Activated naive CD4-positive, alpha-beta T cell treated with anti-CD3 and anti-CD28 coated beads, Interleukin-2, amount 10 ng/mL, durations not matched to agents 7 days and 5 days (primary cell): ENCODE results near the gene HTT.
A peak's percentile ranks its signal among the peaks of the same experiment; 100 is the strongest.
"Not testable (repeated sequence)": the region's sequence is repeated elsewhere in the genome, so short reads cannot be mapped to it uniquely, and the experiment has no call there.

Experiments
- CTCF ChIA-PET: fragments of 350-600 bp; sonication (Branson Sonifier 250); formaldehyde crosslinking; loops from one replicate; lab custom pipeline; 2021; ENCODE audit warnings: antibody characterized with exemption; lab: Charles Lee
- DNase-seq: peaks from one replicate; pipeline ENCODE4 v3.0.0-alpha.2; 2020
- H3K27ac Mint-ChIP-seq: one replicate; pipeline ENCODE4 v1.8.0; 2021; ENCODE audit warnings: mild to moderate bottlenecking, moderate library complexity, mixed read lengths
- H3K27me3 Mint-ChIP-seq: one replicate; pipeline ENCODE4 v1.8.0; 2021; ENCODE audit warnings: mild to moderate bottlenecking, mixed read lengths
- H3K36me3 Mint-ChIP-seq: one replicate; pipeline ENCODE4 v1.8.0; 2021; ENCODE audit warnings: mixed read lengths
- H3K4me1 Mint-ChIP-seq: one replicate; pipeline ENCODE4 v1.8.0; 2021; ENCODE audit warnings: mixed read lengths
- H3K4me3 Mint-ChIP-seq: one replicate; pipeline ENCODE4 v1.8.0; 2021; ENCODE audit warnings: mild to moderate bottlenecking, moderate library complexity, mixed read lengths
- H3K9me3 Mint-ChIP-seq: one replicate; pipeline ENCODE4 v1.8.0; 2021; ENCODE audit warnings: mixed read lengths

The HTT gene

DNA sequence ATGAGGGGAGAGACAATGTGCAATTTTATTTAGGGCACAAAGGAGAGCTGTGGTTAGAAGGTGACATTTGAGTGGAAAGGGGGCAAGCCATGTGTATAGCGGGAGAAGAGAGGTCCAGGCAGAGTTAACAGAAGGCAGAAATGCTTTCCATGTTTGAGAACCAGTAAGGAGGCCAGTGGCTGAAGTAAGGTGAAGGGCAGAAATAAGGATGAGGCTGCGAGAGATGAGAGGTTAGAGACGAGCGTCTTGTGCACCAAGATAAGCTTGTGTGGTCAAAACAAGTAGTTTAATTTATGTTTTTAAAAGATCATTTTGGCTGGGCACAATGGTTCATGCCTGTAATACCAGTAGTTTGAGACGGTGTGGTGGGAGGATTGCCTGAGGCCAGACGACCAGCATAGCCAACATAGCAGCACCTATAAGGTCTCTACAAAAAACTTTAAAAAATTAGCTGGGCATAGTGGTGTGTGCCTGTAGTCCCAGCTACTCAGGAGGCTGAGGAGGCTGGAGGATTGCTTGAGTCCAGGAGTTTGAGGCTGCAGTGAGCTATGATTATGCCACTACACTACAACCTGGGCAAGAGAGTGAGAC, 8.5 kb downstream of the HTT start:
- no peak overlapping the region for H3K4me3 Mint-ChIP-seq
- H3K27me3 Mint-ChIP-seq, result no peaks in the 10 kb centered on the region
- H3K9me3 Mint-ChIP-seq, result no peaks in the 10 kb centered on the region
- DNase-seq, result no peak
- H3K36me3 Mint-ChIP-seq, result peaks cover 26% of the 10 kb centered on the region
- peaks cover 51% of the 10 kb centered on the region for H3K4me1 Mint-ChIP-seq
- CTCF ChIA-PET, result interaction anchor here (0.7 kb wide), 1 partner anchor 22 kb away, joined by 3 read pairs; no protein-coding TSS in a partner anchor
- no peak overlapping the region for H3K27ac Mint-ChIP-seq

DNA sequence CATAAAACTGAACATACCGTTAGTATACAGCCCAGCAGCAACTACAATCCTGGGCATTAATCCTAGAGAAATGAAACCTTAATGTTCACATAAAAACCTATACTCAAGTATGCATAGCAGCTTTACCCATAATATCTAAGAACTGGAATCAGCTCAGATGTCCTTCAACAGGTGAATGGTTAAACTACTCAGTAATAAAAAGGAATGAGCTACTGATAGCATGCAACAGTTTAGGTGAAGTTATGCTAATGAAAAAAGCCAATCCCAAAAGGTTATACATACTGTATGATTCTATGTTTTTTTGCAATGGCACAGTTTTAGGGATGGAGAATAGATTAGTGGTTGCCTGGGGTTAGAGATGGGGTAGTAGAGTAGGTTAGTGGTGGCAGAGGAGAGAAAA, 9.3 kb downstream of the HTT start:
- no peak overlapping the region for H3K27ac Mint-ChIP-seq
- H3K27me3 Mint-ChIP-seq, result no peaks in the 10 kb centered on the region
- H3K9me3 Mint-ChIP-seq, result no peaks in the 10 kb centered on the region
- no peak for DNase-seq
- peaks cover 31% of the 10 kb centered on the region for H3K36me3 Mint-ChIP-seq
- H3K4me1 Mint-ChIP-seq, result peaks cover 49% of the 10 kb centered on the region
- H3K4me3 Mint-ChIP-seq, result no peak overlapping the region
- CTCF ChIA-PET, result no interaction called here

DNA sequence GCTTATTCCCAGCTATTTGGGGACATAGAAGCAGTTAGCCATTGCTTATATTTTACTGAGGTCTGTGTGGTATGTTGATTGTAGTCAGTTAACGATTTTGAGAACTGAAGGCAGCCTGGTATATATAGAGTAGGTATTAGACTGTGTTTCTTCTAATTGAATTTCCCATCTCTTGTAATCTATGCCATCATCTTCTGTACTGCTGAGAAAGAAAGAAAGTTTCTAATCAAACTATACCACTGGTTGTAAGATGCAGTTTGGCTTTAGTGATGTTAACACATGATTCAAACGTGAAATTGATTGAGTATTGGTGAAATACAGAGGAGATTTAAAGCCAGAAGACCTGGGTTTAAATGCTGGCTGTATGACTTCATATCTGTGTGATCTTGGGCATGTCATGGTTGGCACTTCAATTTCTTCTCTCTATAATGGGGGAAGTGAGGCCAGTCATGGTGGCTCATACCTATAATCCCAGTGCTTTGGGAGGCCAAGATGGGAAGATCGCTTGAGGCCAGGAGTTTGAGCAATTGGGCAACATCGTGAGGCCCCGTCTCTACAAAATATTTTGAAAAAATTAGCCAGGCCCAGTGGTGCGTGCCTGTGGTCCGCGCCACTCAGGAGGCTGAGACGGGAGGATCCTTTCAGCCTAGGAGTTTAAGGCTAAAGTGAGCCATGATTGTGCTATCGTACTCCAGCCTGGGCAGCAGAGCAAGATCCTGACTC, 11.6 kb downstream of the HTT start:
- Mint-ChIP-seq H3K4me3 (no peak overlapping the region), H3K9me3 (no peaks in the 10 kb centered on the region), H3K27ac (no peak overlapping the region), H3K36me3 (peaks cover 34% of the 10 kb centered on the region), H3K4me1 (peaks cover 42% of the 10 kb centered on the region), H3K27me3 (no peaks in the 10 kb centered on the region)
- DNase-seq, result no peak
- CTCF ChIA-PET, result no interaction called here

DNA sequence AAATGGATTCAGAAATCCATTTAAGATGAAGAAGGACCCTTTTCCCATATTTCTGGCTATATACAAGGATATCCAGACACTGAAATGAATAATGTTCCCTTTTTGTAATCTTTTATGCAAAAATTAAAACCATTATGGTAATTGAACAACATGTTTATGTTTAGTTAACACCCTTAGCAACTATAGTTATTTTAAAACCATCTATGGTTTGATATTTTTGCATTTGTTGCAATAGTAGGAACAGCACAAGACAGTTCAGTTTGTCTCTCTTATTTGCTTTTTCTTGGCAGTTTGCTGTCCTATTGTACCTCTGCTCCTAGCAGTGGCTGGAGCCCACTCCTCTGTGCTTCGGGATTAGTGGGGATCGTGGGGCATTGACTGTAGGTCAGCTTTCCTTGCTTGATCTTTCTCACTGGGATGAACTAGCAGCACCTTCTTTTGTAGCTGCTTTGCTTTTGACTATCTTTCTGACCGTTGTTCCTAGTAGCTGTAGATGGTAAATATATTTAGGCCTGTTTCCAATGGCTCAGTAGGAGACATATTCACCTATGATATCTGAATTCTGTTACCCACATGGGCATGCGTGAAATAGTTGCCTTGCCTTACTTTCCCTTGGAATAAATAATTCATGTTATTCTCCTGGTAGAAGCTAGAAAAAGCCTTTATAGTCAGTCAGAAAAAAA, 12.8 kb downstream of the HTT start:
- H3K9me3 Mint-ChIP-seq, result no peaks in the 10 kb centered on the region
- CTCF ChIA-PET, result interaction anchor here (0.8 kb wide), 1 partner anchor 34 kb away, joined by 3 read pairs; no protein-coding TSS in a partner anchor
- H3K4me3 Mint-ChIP-seq, result no peak overlapping the region
- peaks cover 40% of the 10 kb centered on the region for H3K4me1 Mint-ChIP-seq
- no peak for DNase-seq
- no peak overlapping the region for H3K27ac Mint-ChIP-seq
- H3K27me3 Mint-ChIP-seq, result no peaks in the 10 kb centered on the region
- H3K36me3 Mint-ChIP-seq, result peaks cover 34% of the 10 kb centered on the region

DNA sequence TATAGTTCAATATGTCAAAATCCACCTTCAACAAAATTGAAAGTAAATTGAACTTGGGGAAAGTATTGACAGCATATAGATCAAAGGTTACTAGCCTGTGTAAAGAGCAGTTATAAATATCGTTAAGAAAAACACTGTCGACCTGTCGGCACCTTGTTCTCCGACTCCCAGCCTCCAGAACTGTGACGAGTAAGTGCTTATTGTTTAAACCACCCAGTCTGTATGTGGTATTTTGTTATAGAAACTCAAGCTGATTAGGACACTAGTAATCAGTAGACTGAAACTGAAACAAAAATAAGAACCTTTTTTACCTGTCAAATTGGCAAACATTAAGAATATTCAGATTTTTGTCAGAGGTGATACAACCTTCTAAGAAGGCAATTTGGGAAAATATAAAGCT, 17.0 kb downstream of the HTT start:
- H3K36me3 Mint-ChIP-seq, result peaks cover 46% of the 10 kb centered on the region

DNA sequence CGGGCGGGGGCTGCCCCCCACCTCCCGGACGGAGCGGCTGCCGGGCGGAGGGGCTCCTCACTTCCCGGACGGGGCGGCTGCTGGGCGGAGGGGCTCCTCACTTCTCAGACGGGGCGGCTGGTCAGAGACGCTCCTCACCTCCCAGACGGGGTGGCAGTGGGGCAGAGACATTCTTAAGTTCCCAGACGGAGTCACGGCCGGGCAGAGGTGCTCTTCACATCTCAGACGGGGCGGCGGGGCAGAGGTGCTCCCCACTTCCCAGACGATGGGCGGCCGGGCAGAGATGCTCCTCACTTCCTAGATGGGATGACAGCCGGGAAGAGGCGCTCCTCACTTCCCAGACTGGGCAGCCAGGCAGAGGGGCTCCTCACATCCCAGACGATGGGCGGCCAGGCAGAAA, 20.2 kb downstream of the HTT start:
- H3K4me1 Mint-ChIP-seq, H3K4me3 Mint-ChIP-seq, H3K27me3 Mint-ChIP-seq, H3K27ac Mint-ChIP-seq, CTCF ChIA-PET, DNase-seq, H3K9me3 Mint-ChIP-seq: not testable (repeated sequence)
- H3K36me3 Mint-ChIP-seq, result peaks cover 34% of the 10 kb centered on the region

More for the DNA sequence above, 17.0 kb downstream of the HTT start:
- Mint-ChIP-seq H3K4me1 (peaks cover 7% of the 10 kb centered on the region), H3K27me3 (no peaks in the 10 kb centered on the region), H3K27ac (peak overlapping the region; percentile 57), H3K9me3 (no peaks in the 10 kb centered on the region), H3K4me3 (peak overlapping the region; percentile 7)
- no peak for DNase-seq
- CTCF ChIA-PET, result no interaction called here

DNA sequence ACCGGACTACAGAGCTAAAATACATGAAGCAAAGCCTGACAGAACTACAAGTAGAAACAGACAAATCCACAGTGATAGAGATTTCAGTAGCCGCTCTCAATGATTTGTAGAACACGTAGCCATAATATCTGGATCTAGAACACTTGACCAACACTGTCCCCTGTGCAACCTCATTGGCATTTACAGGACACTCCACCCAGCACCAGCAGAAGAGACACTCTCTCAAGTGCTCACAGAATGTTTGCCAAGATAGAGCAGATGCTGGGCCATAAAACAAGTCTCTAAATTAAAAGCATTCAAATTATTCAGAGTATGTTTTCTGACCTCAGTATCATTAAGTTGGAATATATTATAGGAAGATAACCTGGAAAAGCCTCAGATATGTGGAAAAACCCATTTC, 21.7 kb downstream of the HTT start:
- Mint-ChIP-seq H3K36me3 (peaks cover 33% of the 10 kb centered on the region), H3K27ac (no peak overlapping the region), H3K27me3 (no peaks in the 10 kb centered on the region), H3K4me3 (no peak overlapping the region), H3K4me1 (peaks cover 5% of the 10 kb centered on the region), H3K9me3 (no peaks in the 10 kb centered on the region)
- CTCF ChIA-PET, result interaction anchor here (1.6 kb wide), 1 partner anchor 15 kb away, joined by 4 read pairs; no protein-coding TSS in a partner anchor
- no peak for DNase-seq

DNA sequence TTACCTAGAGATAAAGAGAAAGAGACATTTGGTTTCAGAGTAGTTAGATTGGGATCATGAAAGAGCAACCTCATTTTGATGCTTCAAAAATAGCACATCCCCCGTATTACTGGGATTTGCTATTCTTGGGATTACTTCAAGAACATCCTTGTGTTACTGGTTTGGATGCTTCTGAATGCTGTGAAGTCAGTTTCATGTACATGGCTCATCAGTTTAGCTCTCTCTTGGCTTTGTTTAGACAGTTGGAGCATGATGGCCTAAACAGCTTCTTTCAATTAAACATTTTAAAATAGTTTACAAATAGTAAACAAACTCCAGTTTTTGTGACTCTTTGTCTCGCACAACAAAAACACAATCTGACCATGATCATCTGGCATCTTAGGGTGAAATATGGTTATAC, 23.9 kb downstream of the HTT start:
- Mint-ChIP-seq H3K27me3 (no peaks in the 10 kb centered on the region), H3K4me3 (no peak overlapping the region), H3K9me3 (no peaks in the 10 kb centered on the region), H3K36me3 (peaks cover 28% of the 10 kb centered on the region), H3K27ac (no peak overlapping the region), H3K4me1 (no peaks in the 10 kb centered on the region)
- DNase-seq, result no peak
- CTCF ChIA-PET, result no interaction called here

DNA sequence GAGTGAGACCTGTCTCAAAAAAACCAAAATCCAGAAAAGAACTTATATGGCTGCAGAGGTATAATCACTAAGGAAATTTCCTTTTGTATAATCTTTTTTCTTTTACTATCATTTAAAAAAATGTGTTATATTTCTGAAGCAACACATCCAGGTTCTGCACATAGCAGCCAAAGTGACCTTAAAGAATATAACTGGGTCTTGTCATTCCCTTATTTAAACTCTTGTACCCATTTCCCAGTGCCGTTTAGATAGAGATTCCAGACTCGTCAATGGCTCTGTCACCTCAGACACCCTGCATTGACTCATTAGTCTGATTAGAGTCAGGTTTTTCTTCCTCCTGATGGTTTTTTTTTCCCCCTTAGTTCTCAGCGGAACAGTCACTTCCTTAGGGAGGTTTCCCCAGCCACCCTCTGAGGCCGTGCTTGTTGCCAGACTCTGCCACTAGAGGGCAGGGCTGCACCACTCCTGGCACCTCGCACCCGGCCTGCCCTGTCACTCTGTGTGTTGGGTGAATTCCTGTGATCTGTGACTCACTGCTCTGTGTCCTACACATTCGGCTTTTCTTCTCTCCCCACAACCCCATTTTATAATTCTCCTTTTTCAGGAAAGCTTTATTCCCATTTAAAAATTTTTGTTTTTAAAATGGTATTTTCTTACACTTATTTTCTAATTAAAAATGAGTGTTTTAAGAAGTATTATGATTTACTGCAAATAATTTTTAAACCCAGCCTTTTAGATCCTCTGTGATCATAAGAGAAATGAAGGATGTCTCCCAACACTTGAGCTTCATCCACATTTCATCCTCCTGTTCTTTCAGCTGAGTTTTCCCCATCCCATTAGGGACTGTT, 32.1 kb downstream of the HTT start:
- CTCF ChIA-PET, result interaction anchor here (0.7 to 2.7 kb wide), 18 partner anchors 16 to 374 kb away, joined by 3 to 15 read pairs (median 4); no protein-coding TSS in a partner anchor
- H3K9me3 Mint-ChIP-seq, result no peaks in the 10 kb centered on the region
- H3K4me1 Mint-ChIP-seq, result peaks cover 4% of the 10 kb centered on the region
- H3K4me3 Mint-ChIP-seq, result no peak overlapping the region
- H3K27ac Mint-ChIP-seq, result no peak overlapping the region
- H3K27me3 Mint-ChIP-seq, result no peaks in the 10 kb centered on the region
- peaks cover 38% of the 10 kb centered on the region for H3K36me3 Mint-ChIP-seq
- DNase-seq, result peak; percentile 87

DNA sequence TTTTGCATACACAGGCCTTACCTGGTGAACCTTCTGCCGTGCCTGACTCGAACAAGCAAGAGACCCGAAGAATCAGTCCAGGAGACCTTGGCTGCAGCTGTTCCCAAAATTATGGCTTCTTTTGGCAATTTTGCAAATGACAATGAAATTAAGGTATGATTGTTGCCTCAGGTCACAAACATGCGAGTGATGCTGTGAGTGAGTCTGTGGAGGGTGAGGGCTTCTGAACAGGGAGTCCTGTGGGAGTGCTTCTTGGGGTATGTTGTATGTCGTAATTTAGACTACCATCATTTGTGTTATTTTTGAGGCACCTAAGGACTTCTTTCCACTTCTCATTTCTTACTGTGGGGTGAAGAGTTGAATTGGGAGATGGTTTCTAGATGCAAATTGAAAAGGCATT, 32.8 kb downstream of the HTT start:
- CTCF ChIA-PET, result interaction anchor here (0.7 to 2.7 kb wide), 18 partner anchors 16 to 773 kb away, joined by 3 to 15 read pairs (median 4); no protein-coding TSS in a partner anchor
- DNase-seq, result no peak
- H3K27me3 Mint-ChIP-seq, result no peaks in the 10 kb centered on the region
- H3K4me3 Mint-ChIP-seq, result no peak overlapping the region
- peaks cover 4% of the 10 kb centered on the region for H3K4me1 Mint-ChIP-seq
- no peaks in the 10 kb centered on the region for H3K9me3 Mint-ChIP-seq
- H3K36me3 Mint-ChIP-seq, result peaks cover 41% of the 10 kb centered on the region
- no peak overlapping the region for H3K27ac Mint-ChIP-seq

DNA sequence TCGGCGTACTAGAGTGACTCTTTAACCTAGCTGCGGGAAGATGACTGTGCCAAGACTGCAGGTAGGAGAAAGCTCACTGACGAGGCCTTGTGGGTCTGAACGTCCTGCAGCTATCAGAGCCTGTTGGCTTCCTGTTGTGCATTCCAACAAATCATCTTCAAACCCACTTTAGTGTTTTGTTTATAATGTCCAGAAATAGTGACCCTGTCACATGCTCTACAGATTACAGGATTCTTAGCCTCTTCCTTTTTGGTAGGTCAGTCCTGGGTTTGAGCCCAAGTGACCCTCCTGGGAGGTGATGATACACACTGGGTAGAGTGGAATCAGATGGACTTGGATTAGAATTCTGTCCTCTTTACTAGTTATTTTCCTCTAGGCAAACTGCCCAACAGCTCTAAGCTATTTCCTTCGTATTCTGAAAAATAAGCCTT, 33.2 kb downstream of the HTT start:
- H3K4me1 Mint-ChIP-seq, result peaks cover 4% of the 10 kb centered on the region
- H3K27me3 Mint-ChIP-seq, result no peaks in the 10 kb centered on the region
- no peak overlapping the region for H3K27ac Mint-ChIP-seq
- no peaks in the 10 kb centered on the region for H3K9me3 Mint-ChIP-seq
- DNase-seq, result no peak
- H3K4me3 Mint-ChIP-seq, result no peak overlapping the region
- H3K36me3 Mint-ChIP-seq, result peaks cover 43% of the 10 kb centered on the region
- CTCF ChIA-PET, result interaction anchor here (0.9 to 2.7 kb wide), 13 partner anchors 15 to 773 kb away, joined by 3 to 15 read pairs (median 4); no protein-coding TSS in a partner anchor

DNA sequence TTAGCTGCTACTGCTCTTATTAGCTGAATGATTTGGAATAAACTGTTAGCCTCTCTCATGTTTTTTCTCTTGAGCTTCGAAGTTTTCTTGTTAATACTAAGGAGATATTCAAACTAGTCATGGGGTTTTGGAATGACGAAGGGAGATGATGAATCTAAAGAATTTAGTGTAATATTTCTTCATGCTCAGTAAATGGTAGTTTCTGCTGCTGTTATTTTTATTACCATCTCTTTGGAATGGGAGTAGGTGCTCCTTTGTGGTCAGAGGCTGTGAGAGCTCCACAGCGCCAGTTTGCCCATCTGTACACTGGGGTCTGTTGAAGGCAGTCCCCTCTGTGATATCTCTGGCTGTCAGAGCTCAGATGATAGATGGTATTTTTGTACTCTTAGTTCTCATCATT, 33.7 kb downstream of the HTT start:
- DNase-seq, result no peak
- Mint-ChIP-seq H3K36me3 (peaks cover 43% of the 10 kb centered on the region), H3K4me3 (no peak overlapping the region), H3K9me3 (no peaks in the 10 kb centered on the region), H3K27me3 (no peaks in the 10 kb centered on the region), H3K4me1 (peaks cover 4% of the 10 kb centered on the region), H3K27ac (no peak overlapping the region)
- CTCF ChIA-PET, result interaction anchor here (1.7 to 2.7 kb wide), 5 partner anchors 15 to 773 kb away, joined by 5 to 15 read pairs (median 6); no protein-coding TSS in a partner anchor

DNA sequence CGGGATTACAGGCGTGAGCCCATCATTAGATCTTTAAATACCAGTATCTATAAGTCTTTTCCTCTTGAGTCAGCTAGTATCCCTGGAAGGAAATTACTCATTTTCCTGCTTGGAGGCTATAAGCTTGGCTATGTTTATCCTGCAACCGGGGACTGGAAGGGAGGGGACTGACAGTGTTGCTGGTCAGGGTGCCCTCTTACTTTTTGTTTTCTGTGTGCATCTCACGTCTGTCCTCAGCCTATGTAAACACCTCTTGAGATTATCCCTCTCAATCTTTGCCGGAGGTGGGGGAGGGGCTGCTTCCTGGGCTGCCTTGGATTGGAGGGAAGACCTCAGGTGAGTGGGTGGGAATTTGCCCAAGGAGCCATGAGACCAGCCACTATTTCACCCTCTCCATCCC, 37.0 kb downstream of the HTT start:
- CTCF ChIA-PET, result interaction anchor here (0.6 to 1.3 kb wide), 2 partner anchors 15 to 73 kb away, joined by 3 to 4 read pairs; no protein-coding TSS in a partner anchor

More for the DNA sequence above, 37.0 kb downstream of the HTT start:
- Mint-ChIP-seq H3K27me3 (no peaks in the 10 kb centered on the region), H3K4me3 (no peak overlapping the region), H3K36me3 (peaks cover 54% of the 10 kb centered on the region), H3K27ac (no peak overlapping the region), H3K4me1 (peaks cover 3% of the 10 kb centered on the region), H3K9me3 (no peaks in the 10 kb centered on the region)
- no peak for DNase-seq
